Measurements from ENCODE around the gene ZNF90. TPM values are rescaled to one million over a fixed set of nuclear protein-coding genes. Genes with fewer than 3 reads are reported as not detected.
A peak's percentile ranks its signal among the peaks of the same experiment; 100 is the strongest.
"Not testable (repeated sequence)": the region's sequence is repeated elsewhere in the genome, so short reads cannot be mapped to it uniquely, and the experiment has no call there.

The ZNF90 gene
- 7.9 and 11.4 TPM in 2 replicates for total RNA-seq (2014; rRNA removed; shearing (Covaris generic))

DNA sequence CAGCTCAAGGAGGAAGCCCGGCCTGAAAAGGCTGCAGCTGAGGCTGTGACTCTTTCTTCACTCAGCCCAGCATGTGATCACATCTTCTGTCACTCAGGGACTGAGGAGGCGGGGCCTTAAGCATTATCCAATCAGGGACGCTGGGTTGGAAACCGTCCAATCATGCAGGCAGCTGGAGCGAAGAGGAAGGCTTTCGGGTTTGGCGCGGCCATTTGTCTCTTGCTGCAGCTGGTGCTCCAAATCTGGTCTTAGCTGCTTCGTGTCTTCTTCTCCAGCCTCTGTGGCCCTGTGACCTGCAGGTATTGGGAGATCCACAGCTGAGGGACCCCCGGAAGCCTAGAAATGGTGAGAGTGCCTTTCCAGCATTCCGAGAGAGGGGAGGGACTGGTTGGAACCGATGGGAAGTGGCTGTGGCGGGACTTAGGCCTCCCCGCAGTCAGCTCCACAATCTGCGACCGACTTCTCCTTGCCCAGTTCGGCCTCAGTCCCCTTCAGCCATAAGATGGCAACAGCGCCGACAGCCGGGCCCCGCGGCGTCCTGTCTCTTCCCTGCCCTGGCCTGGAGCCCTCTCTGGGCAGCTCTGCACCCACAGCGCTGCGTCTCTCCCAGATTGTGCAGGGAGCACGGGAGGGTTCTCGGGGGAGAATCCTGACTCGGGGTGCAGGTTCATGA, at the start of gene ZNF90:
TSS of gene ZNF90 (plus strand) at position 210 of the 673 bp plus-strand sequence. CDS start at position 343, 133 bp downstream.
- H3K27ac ChIP-seq = peak within 1 kb of the TSS; percentile 52
- H3K9me3 ChIP-seq (replicated peaks) = peaks cover 4% of the 10 kb centered on the region; the same call in 1 of the 2 replicates
- DNase-seq = peak; percentile 89 to 94
- H3K4me1 ChIP-seq = no peaks in the 10 kb centered on the region
- H3K27me3 ChIP-seq = no peaks in the 10 kb centered on the region
- no peaks in the 10 kb centered on the region for H3K36me3 ChIP-seq
- H3K4me3 ChIP-seq = peak within 1 kb of the TSS; percentile 62

DNA sequence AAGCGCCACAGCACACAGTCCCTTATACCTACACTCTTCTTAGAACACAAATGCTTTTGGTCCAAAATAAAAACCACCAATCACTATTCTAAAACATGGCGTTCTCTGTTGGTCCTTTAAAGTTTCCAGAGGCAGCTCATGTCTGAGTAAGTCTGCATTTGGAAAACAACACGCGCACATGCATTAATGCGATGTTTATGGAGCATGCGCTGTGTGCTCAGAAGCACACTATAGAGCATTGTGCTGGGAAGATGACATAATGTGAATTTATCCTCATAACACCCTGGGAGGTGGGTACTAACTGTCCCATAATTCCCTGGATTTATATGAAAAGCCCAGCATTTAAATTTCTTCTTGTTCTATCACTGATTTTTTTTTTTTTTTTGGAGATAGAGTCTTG, 49.2 kb upstream of the ZNF90 start:
- Histone ChIP-seq H3K4me1 (no peaks in the 10 kb centered on the region), H3K27ac (no peak overlapping the region), H3K4me3 (no peak overlapping the region), H3K9me3 (replicated peaks) (peaks cover 4% of the 10 kb centered on the region; the same call in 1 of the 2 replicates), H3K36me3 (peaks cover 54% of the 10 kb centered on the region), H3K27me3 (no peaks in the 10 kb centered on the region)
- DNase-seq = no peak

DNA sequence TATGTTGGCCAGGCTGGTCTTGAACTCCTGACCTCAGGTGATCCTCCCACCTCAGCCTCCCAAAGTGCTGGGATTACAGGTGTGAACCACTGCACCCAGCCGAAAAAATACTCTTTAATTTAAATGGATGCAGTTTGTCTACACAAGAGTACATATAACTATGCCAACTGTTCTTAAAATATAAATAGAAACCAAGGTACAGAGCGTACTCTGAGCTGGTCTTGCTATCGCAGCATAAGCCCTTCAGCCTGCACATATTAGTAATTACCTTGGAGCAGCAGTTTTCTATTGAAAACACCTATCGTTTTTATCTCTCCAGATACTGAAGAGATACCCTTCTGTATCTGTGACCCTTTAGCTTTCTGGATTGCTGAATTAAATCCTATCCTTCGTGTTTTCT, 41.9 kb upstream of the ZNF90 start:
- no peak overlapping the region for H3K4me3 ChIP-seq
- H3K9me3 ChIP-seq (replicated peaks) = 0 out of 2 replicates have a peak, but pooled peaks cover 7% of the 10 kb centered on the region
- no peak for DNase-seq
- H3K27ac ChIP-seq = no peak overlapping the region
- no peaks in the 10 kb centered on the region for H3K4me1 ChIP-seq
- no peaks in the 10 kb centered on the region for H3K27me3 ChIP-seq
- H3K36me3 ChIP-seq = peaks cover 50% of the 10 kb centered on the region

DNA sequence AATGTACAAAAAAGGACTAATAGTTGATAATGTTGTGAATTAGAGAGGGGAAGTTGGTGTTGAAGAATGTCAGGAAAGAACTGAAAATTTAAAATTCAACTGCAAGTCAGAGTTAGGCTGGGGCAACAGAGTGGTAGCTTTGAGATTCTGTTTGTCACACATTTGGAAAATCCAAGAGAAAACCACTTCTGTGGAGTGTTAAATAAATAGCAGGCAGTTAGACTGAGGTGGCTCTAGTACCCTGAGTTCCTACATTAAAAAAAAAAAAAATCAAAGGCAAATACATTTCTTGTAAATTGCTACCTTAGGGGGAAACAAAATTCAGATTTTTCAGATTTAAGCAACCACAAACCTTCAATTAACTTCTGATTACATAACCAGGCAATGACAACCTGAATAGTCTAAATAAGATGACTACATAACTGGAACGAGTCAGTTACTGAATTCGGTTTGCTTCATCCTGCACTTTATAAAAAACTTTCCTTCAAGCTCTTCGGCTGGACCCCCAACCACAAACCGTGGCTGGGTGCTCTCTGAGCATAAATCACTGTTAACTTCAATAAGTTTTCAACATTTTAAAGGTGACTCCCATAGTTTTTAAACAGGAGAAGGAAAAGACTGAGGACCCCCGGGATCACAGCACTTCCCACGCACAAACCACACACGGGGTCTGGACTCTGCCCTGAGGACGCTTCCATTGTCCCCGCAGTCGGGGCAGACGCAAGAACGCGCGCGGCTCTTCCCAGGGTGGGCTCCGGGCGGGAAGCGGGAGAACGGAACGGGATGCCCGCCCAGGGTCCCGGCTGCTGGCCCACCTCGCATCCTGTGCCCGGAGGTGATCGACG, 39.2 kb upstream of the ZNF90 start:
- Histone ChIP-seq H3K27me3 (no peaks in the 10 kb centered on the region), H3K27ac (peak overlapping the region; percentile 78), H3K4me3 (peak overlapping the region; percentile 80), H3K36me3 (peaks cover 31% of the 10 kb centered on the region), H3K9me3 (replicated peaks) (0 out of 2 replicates have a peak, but pooled peaks cover 4% of the 10 kb centered on the region), H3K4me1 (no peaks in the 10 kb centered on the region)
- no peak for DNase-seq

DNA sequence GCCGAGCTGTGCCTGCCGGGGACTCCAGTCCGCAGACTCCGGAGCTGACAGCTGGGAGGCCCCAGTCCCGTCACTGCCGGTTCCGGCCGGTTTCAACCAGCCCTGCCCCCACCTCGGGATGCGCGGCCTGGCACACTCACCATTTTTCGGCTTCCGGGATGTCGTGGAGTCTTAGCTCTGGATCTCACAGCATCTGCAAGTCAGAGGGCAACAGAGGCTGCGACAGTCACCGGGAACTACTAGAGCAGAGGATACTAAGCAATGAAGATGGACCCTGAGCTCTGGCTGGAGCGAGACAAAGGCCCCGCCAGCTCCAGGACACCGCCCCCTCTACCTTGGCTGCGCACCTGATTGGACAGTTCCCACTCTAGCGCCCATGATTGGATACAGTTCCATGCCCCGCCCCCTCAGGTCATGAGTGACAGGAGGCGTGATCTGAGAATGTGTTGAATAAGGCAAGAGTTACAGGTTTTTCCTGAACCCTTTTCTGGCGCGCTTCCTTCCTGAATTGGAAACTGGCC, 38.5 kb upstream of the ZNF90 start, which contains the start of gene ZNF682:
TSS of gene ZNF682 (minus strand) at position 303 of the 521 bp plus-strand sequence. CDS start at position 143, 160 bp downstream.
- H3K9me3 ChIP-seq (replicated peaks) = 0 out of 2 replicates have a peak, but pooled peaks cover 4% of the 10 kb centered on the region
- H3K4me1 ChIP-seq = no peaks in the 10 kb centered on the region
- DNase-seq = peak; percentile 98 to 99
- H3K27me3 ChIP-seq = no peaks in the 10 kb centered on the region
- H3K4me3 ChIP-seq = peak within 1 kb of the TSS; percentile 80
- peak within 1 kb of the TSS; percentile 78 for H3K27ac ChIP-seq
- peaks cover 25% of the 10 kb centered on the region for H3K36me3 ChIP-seq

DNA sequence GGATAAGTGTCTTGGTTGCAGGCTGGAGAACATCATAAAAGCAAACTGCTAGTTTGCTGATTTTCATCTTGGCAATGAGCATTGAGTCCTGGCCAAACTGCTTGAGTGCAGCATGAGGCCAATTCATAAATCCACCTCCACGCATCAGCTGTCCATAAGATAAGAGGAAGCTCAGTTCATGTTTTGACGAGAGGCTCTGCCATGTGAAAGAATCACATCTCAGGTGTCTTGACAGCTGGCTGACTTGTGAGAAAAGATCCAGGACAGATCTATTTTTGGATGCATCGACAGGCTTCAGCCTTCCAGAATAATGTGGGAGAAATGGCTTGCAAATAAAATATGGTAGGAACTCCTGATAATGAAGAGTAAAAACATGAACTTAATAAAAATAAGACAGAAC, 33.1 kb upstream of the ZNF90 start:
- Histone ChIP-seq H3K27ac (no peak overlapping the region), H3K9me3 (replicated peaks) (0 out of 2 replicates have a peak, but pooled peaks cover 4% of the 10 kb centered on the region), H3K4me1 (no peaks in the 10 kb centered on the region), H3K36me3 (no peaks in the 10 kb centered on the region), H3K4me3 (no peak overlapping the region), H3K27me3 (no peaks in the 10 kb centered on the region)
- DNase-seq = no peak

DNA sequence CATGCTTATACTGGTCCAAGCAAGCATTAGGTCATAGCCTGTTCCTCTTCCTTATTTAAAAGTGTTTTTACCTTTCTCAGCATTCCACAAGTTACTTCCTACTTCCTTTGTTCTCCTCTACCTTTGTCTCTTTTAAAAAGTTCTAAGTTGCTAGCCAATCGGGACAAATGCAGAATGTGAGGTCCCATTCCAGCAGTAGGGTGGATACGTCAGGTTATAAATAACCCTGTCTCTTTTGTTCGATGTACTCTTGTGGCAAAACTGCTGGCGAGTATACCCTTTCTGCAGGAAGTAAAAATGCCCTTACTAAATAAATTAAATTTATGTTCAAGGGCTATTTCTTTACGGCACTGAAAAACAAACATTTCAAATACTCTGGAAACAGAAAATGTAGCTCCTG, 32.1 kb upstream of the ZNF90 start:
- H3K4me3 ChIP-seq; H3K27me3 ChIP-seq; DNase-seq; H3K9me3 ChIP-seq (replicated peaks); H3K36me3 ChIP-seq; H3K27ac ChIP-seq; H3K4me1 ChIP-seq: not testable (repeated sequence)

DNA sequence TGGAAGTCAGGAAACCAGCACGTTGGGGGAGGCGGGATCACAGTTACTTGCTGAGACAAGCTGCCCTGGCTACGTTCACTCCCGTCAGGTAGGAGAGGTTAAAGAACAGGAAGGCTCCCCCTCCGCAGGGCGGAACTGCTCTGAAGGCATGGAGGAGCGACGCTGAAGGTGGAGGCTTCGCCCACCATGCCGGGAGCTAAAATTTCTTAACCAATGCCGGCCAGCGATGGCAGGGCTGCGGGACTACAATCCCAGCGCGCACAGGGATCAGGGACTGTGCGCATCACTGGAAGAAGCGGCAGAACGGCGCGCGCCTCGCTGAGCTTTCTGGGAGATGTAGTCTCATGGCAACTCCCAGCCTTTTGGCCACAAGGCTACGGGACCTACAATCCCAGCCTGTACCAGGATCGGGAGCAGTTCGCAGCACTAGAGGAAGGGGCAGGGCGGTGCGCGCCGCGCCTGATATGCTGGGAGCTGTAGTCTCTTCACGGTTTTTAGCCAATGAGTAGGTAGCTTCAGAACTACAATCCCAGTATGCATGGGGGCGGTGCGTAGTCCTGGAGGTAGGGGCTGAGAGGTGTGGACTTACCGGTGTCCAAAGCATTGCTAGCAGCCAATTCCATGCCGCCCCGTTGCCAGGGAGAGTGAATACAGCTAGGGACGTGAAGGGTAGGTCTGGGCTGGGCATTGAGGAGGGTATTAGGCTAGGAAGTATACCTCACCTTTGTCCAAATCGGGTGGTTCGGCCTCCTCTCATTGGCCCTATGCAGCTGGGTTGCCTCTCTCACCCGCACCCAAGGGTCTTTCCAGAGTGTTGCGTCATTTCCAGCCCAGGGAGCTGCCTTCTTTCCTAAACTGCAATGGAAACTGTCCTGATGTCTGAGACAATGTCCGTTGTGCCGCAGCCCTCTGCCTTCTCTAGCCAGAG, 25.7 kb upstream of the ZNF90 start:
- H3K36me3 ChIP-seq = no peaks in the 10 kb centered on the region
- DNase-seq = peak; percentile 96 to 98
- H3K9me3 ChIP-seq (replicated peaks) = 0 out of 2 replicates have a peak, but pooled peaks cover 7% of the 10 kb centered on the region
- no peaks in the 10 kb centered on the region for H3K27me3 ChIP-seq
- H3K4me1 ChIP-seq = 0 out of 2 replicates have a peak, but pooled peaks cover 3% of the 10 kb centered on the region
- H3K4me3 ChIP-seq = peak overlapping the region; percentile 66
- peak overlapping the region; percentile 63 for H3K27ac ChIP-seq

DNA sequence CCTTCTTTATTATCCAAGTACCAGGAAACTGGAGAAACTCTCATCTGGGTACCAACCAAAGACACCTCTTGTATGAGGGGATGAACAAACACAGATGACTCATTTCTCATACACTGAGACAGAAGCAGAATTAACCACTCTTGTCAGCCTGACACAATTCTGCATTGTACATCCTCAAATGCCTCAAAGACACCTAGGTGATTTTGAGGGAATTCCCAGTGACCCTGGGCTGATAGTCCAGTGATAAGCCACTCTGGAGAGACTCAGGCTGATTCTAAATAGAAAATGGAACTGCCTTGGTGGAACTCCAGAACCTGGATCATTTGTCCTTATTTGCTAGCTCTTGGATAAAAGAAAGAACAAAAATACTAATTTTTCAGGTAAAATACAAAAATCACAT, 19.1 kb upstream of the ZNF90 start:
- H3K4me1 ChIP-seq; H3K9me3 ChIP-seq (replicated peaks); DNase-seq; H3K27ac ChIP-seq; H3K4me3 ChIP-seq; H3K36me3 ChIP-seq; H3K27me3 ChIP-seq: not testable (repeated sequence)

DNA sequence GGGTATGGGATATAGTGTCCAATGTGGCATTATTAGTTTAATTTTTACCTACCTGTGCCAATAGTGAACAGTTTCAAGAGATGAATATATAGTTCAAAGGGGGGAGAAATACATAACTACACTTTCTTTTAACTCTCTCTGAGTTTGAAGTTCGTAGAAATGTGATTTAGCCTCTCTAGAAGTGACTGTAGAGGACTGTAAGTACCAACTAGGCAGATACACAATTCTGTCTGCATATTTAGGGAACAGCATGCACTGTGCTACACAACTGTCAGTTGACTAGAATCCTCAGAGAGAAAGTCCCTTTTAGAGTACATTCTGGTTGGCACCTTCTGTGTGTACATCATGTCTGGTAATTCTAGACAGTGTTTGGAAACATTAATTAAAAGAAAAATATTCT, 17.5 kb upstream of the ZNF90 start:
- H3K9me3 ChIP-seq (replicated peaks) = 0 out of 2 replicates have a peak, but pooled peaks cover 2% of the 10 kb centered on the region
- H3K27ac ChIP-seq = no peak overlapping the region
- H3K4me3 ChIP-seq = no peak overlapping the region
- no peak for DNase-seq
- no peaks in the 10 kb centered on the region for H3K27me3 ChIP-seq
- no peaks in the 10 kb centered on the region for H3K36me3 ChIP-seq
- H3K4me1 ChIP-seq = no peaks in the 10 kb centered on the region

DNA sequence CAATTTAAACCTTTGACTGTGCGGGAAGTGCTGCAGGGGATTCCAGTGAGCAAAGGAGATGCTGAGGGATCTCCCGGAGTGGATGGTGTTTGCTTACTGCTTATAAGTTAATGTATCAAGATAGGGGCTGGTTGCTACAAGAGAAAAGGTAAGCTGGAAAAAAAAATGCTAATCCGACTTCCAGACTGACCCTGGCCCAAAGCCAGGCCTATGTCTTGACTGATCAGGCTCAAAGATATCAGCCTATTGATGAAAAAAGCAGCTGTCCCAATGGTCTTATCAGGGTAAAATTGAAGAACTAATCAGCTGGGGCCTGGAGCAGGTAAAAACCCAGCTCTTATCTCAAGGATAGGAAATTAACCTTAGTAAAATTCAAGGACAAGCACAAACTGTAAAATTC, 10.9 kb upstream of the ZNF90 start:
- Histone ChIP-seq H3K4me3 (no peak overlapping the region), H3K36me3 (no peaks in the 10 kb centered on the region), H3K27ac (no peak overlapping the region), H3K27me3 (no peaks in the 10 kb centered on the region), H3K9me3 (replicated peaks) (no peaks in the 10 kb centered on the region), H3K4me1 (no peaks in the 10 kb centered on the region)
- no peak for DNase-seq

DNA sequence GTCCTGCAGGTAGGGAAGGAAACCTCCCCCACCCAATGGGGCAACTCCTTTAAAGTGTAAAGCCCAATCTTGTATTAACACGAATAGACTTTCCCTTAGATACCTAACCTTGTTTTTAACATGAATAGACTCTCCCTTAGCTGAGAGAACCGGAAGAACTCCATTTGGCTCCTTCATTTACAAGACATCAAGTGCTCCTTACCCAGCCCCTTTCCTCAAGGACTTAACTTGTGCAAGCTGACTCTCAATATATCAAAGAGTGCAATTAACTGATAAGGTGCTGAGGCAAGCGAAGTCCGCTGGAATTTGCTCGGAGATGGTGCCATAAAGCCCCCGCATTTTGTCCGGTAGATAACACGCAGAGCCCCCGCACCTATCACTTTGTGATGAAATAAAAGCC, 9.9 kb upstream of the ZNF90 start:
- H3K4me1 ChIP-seq = no peaks in the 10 kb centered on the region
- DNase-seq = no peak
- H3K4me3 ChIP-seq = no peak overlapping the region
- no peak overlapping the region for H3K27ac ChIP-seq
- no peaks in the 10 kb centered on the region for H3K27me3 ChIP-seq
- H3K9me3 ChIP-seq (replicated peaks) = no peaks in the 10 kb centered on the region
- no peaks in the 10 kb centered on the region for H3K36me3 ChIP-seq

DNA sequence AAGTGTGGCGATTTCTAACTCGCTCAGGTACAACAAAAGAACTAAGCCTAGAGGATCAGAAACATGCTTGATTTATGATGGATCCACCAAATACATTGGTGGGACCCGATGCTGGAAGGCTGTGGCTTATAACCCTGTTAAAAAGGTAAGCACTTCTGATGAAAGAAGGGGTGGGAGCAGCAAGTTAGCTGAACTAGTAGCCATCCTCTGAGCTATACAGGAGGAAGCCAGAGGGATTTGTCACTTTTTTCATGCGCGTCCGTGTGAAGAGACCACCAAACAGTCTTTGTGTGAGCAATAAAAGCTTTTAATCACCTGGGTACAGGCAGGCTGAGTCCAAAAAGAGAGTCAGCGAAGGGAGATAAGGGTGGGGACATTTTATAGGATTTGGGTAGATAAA, 9.2 kb upstream of the ZNF90 start:
- not testable (repeated sequence) for H3K4me3 ChIP-seq; H3K4me1 ChIP-seq; H3K9me3 ChIP-seq (replicated peaks); H3K36me3 ChIP-seq; DNase-seq; H3K27me3 ChIP-seq; H3K27ac ChIP-seq

DNA sequence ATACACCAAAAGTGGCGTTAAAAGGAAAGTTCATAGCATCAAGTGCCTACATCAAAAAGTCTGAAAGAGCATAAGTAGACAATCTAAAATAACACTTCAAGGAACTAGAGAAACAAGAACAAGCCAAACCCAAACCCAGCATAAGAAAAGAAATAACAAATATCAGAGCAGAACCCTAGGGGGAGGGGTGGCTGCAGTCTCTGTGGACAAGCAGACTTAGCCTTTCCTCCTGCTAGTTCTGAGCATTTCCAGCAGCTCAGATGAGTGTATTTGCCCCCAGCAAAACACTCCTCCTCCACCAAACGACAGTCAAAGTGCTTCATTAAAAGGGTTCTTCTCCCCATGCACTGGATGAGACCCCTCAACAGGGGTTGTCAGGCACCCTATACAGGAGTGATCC, 7.1 kb upstream of the ZNF90 start:
- H3K27me3 ChIP-seq = no peaks in the 10 kb centered on the region
- no peaks in the 10 kb centered on the region for H3K36me3 ChIP-seq
- no peak for DNase-seq
- H3K4me1 ChIP-seq = no peaks in the 10 kb centered on the region
- H3K9me3 ChIP-seq (replicated peaks) = no peaks in the 10 kb centered on the region
- H3K4me3 ChIP-seq = no peak overlapping the region
- H3K27ac ChIP-seq = no peak overlapping the region

Data from SJCRH30 (cell line).